OCI-M1 (cell line): Measurements from ENCODE around the gene HECW1.
"Not testable (repeated sequence)": the region's sequence is repeated elsewhere in the genome, so short reads cannot be mapped to it uniquely, and the experiment has no call there.

Experiments
- DNase-seq: peaks from one replicate; lab custom pipeline; 2025; lab: John Stamatoyannopoulos, UW

HECW1 gene

GRCh38 chr7:43311052-43311451, 198.6 kb downstream of the HECW1 start:
- DNase-seq: no peak

GRCh38 chr7:43311694-43312093, 199.2 kb downstream of the HECW1 start:
- no peak for DNase-seq

GRCh38 chr7:43313628-43314378, 201.4 kb downstream of the HECW1 start:
- DNase-seq: no peak

GRCh38 chr7:43314379-43315158, 202.1 kb downstream of the HECW1 start:
- peak; percentile 27 for DNase-seq

- no peak for DNase-seq
Measured at GRCh38 chr7:43317075-43317474, 204.6 kb downstream of the HECW1 start.

GRCh38 chr7:43318188-43318770, 205.8 kb downstream of the HECW1 start:
- DNase-seq: peak; percentile 1

- no peak for DNase-seq
Measured at GRCh38 chr7:43325595-43325994, 213.1 kb downstream of the HECW1 start.

GRCh38 chr7:43328336-43328735, 215.9 kb downstream of the HECW1 start:
- no peak for DNase-seq

- no peak for DNase-seq
Measured at GRCh38 chr7:43328785-43329380, 216.4 kb downstream of the HECW1 start.

GRCh38 chr7:43332193-43332796, 219.8 kb downstream of the HECW1 start:
- DNase-seq: no peak

GRCh38 chr7:43337191-43337590, 224.7 kb downstream of the HECW1 start:
- DNase-seq: no peak

- no peak for DNase-seq
Measured at GRCh38 chr7:43337811-43338210, 225.4 kb downstream of the HECW1 start.

- no peak for DNase-seq
Measured at GRCh38 chr7:43341132-43341531, 228.7 kb downstream of the HECW1 start.

- not testable (repeated sequence) for DNase-seq
Measured at GRCh38 chr7:43343417-43343816, 231.0 kb downstream of the HECW1 start.

GRCh38 chr7:43345696-43346095, 233.2 kb downstream of the HECW1 start:
- not testable (repeated sequence) for DNase-seq

GRCh38 chr7:43351683-43352082, 239.2 kb downstream of the HECW1 start:
- no peak for DNase-seq

- peak; percentile 0 for DNase-seq
Measured at GRCh38 chr7:43353902-43354301, 241.5 kb downstream of the HECW1 start.

- DNase-seq: no peak
Measured at GRCh38 chr7:43362652-43363034, 250.2 kb downstream of the HECW1 start.

GRCh38 chr7:43363035-43363791, 250.8 kb downstream of the HECW1 start:
- DNase-seq: peak; percentile 47

- no peak for DNase-seq
Measured at GRCh38 chr7:43364391-43364790, 251.9 kb downstream of the HECW1 start.

GRCh38 chr7:43372676-43373355, 260.4 kb downstream of the HECW1 start:
- DNase-seq: no peak
